GM19025 (cell line): ENCODE results near the gene C1QL1.

Source experiments
- ATAC-seq: cut with Tn5 transposase; IDR thresholded peaks from one replicate; pipeline ENCODE4 v1.9.1; 2021; ENCODE audit warnings: mild to moderate bottlenecking, low read depth, moderate library complexity; ENCODE audit not compliant: unreplicated experiment

The C1QL1 gene

GRCh38 chr17:44918006-44918405 lies 50.1 kb downstream of the C1QL1 start:
- no peak for ATAC-seq

DNA sequence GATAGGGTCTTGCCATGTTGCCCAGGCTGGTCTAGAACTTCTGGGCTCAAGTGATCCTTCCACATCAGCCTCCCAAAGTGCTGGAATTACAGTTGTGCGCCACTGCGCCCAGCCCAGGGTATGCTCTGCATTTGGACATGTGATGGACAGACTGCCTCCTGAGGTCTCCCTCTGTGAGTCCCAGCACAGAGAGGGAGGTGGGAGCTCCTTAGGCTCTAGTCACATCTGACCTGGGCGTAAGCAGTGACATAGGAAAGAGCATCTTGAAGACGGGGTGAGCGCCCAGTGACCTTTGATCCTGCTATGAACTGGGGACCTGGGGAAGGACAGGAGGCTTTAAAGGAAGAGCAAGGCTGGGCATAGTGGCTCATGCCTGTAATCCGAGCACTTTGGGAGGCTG lies 50.6 kb downstream of the C1QL1 start:
- ATAC-seq = no peak

DNA sequence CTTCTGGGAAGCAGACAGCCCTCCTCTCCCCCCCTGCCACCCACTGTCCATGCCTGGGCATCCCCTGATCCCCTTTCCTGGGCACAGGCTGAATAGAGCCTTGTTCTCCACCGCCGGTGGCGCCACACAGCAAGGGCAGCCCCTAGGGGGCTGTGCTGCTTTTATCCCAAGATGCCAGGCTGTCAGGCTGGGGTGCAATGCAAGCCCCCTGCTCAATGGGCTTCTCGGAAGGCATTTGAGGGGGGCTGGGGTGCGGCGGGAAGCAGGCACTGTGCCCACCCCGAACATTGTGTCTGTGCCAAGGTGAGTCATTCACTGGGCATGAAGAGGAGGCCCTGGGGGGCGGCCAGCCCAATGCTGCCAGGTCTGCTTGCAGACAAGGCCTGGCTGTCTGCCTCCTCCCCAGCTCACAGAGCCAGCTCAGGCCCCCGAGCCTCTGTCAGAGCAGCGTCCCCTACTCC lies 51.3 kb downstream of the C1QL1 start:
- no peak for ATAC-seq

GRCh38 chr17:44915862-44916780 lies 52.0 kb downstream of the C1QL1 start:
- ATAC-seq = no peak

DNA sequence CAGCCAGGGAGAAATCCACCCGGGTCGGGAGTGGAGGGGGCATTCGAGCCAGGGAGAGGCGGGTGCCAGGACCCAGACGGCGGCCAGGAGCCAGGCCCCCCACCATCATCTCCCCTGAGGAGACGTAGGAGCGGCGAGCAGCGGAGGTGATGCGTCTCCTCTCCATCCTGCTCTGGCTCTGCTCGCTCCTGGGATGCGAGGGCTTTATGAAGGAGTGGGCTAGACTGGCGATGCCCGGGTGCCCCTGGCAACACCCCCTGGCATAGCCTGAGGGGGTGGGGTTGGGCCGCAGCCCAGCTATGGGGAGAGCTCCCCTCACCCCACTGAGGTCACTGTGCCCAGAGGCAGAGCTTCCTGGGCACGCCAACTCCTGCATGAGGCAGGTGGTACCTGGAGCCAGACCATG lies 52.8 kb downstream of the C1QL1 start, which contains the start of gene GFAP:
Gene GFAP, minus strand, starts transcription at position 180 of the 406 bp plus-strand sequence. Its CDS starts 14 bp downstream, at position 166.
- ATAC-seq = no peak

DNA sequence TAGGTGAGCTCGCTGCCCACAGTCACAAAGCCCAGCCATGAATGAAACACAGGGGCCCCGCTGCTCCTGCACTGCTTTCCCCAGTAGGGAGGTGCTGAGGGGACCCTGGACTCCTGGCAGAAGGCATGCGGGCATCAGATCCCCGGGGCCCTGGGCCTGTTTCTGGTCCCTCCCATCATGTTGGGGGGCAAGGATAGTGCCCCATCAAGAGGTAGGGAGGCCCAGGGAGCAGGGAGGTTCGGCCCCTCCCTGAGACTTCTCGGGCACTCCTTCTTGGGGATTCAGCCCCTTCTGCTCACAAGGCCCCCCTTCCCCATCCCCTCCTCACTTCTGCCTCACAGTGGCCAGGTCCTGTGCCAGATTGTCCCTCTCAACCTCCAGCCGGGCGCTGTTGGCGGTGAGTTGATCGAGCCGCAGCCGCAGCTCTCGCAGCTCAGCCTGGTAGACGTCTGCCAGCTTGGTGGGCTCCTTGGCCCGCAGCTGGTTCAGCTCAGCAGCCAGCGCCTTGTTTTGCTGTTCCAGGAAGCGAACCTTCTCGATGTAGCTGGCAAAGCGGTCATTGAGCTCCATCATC lies 53.3 kb downstream of the C1QL1 start:
- ATAC-seq = no peak

DNA sequence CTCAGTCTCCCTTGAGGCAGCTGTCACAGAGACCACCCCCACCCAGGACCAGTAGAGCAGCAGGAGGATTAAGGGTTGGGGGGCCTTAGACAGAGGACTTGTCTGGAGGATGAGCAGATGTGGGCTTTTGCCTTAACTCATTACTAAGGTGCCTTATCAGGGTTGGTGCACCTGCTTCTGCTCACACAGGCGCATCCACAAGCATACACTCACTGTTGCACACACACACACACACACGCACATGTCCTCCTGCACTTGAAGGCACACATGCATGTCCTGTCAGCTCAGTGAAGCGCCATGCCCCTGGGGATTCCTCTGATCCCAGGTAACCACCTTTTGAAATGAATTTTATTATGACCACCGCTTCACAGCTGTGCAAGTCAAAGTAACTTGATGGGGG lies 54.0 kb downstream of the C1QL1 start:
- no peak for ATAC-seq

DNA sequence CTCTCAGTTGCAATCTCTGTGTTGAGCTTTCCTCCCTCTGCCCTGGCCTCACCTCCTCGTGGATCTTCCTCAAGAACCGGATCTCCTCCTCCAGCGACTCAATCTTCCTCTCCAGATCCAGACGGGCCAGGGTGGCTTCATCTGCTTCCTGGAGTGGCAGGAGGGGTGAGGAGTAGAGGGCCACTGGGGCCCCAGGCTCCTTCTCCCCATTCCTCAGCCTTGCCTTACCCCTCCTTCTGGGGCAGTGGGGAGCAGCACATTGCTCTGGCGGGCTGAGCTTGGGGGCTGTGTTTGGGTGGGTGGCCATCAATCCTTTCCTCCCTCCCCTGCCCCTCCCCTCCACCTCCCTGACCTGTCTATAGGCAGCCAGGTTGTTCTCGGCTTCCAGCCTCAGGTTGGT lies 54.4 kb downstream of the C1QL1 start:
- ATAC-seq = no peak

DNA sequence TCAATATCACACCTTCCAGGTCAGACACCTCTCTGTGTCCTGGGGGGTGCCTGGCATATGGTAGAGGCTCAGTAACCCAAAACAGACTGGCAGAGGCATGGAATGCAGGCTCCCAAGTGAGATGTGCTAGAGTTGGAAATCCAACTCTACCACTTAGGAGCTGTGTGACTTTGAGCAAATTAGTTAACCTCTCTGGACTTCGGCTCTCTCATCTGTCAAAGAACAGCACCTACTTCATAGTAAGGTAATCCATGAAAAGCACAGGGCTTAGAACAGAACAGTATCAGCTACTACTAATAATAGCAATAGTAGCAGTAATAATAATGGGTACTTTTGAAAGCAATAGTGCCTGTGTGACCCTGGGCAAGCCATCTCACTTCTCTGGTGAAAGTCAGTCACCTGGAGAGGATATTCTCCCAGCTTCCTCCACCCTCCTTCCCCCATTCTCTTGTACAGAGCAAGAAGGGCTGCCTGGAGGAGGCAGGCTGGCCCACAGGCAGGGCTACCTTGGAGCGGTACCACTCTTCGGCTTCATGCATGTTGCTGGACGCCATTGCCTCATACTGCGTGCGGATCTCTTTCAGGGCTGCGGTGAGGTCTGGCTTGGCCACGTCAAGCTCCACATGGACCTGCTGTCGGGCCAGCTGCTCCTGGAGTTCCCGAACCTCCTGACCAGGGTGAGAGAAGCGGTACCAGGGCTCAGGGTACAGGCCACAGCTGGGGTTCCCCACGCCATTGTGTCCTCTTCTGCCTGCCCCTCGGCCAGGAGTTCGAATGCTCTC lies 55.1 kb downstream of the C1QL1 start:
- no peak for ATAC-seq

DNA sequence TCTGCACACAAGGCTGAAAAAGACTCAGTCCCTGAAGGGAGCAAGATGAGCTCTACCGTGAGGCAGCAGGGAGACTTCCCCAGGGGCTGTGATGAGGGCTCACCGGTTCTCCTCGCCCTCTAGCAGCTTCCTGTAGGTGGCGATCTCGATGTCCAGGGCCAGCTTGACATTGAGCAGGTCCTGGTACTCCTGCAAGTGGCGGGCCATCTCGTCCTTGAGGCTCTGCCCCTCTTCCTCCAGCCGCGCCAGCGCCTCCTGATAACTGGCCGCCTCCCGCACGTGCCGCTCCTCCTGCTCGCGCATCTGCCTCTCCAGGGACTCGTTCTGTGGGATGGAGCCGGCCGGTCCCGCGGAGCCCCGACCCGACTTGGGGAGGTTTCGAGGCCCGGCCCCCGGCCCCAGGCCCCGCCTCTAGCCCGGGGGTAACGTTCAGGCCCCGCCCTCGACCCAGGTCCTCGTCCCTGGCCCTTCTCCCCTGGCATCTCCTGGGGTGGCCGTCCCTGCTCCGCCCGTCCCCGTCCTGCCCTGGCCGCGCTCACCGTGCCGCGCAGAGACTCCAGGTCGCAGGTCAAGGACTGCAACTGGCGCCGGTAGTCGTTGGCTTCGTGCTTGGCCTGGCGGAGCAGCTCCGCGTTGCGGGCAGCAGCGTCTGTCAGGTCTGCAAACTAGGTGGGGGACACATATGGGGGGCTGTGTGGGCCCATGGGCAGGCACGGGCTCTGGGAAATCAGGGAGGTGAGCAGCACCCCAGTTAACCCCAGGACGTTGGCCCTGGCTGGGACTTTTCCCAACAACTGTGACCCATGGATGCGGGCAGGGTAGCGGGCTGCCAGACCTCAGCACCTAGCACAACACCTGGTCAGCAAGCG lies 56.7 kb downstream of the C1QL1 start:
- ATAC-seq = no peak

DNA sequence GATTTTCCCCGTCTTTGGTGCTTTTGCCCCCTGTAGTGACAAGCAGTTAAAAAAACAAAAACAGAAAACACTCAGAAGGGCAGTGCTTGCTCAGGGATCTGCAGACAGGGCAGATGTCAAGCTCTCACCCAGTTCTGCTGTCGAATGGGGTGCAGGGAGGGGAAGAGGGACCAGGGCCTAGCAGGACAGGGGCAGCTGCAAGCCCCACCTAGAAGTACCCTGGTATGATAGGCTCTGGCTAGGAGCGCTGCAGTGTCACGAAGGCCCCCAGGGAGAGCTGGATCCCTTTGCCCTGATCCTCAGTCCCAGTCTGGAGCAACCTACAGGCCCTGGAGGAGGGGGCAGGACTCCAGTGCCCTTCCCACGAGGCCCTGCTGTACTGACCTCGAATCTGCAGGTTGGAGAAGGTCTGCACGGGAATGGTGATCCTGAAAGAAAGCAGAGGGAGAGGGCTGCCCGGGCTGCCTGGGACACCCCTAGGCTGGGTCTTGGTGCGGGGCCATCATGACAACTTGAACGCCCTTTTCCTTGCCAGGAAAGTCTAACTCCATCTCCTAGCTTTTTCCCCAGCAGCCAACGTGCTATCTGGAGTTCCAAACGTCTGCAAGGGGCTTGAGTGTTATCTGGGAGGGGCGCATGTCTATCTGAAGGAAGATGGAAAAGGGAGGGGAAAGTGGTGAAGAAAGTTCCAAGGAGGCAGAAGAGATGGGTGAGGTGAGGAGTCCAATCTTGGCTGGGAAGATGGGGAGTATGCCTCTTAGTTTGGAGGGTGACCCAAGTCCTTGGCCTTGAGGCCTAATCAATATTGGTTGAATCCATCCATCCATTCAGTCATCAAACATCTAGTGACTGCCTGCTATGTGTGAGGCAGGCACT lies 57.6 kb downstream of the C1QL1 start:
- ATAC-seq = no peak
